ENCODE results near the gene JPH2.

JPH2 gene

GRCh38 chr20:44231713-44232468 lies 44.9 kb upstream of the JPH2 start:
- H3K27ac ChIP-seq (ENCODE audit: low read length) = no peak overlapping the region
- no peak overlapping the region for H3K4me2 ChIP-seq (ENCODE audit: low read length)
- TF ChIP-seq, protein P1, sequence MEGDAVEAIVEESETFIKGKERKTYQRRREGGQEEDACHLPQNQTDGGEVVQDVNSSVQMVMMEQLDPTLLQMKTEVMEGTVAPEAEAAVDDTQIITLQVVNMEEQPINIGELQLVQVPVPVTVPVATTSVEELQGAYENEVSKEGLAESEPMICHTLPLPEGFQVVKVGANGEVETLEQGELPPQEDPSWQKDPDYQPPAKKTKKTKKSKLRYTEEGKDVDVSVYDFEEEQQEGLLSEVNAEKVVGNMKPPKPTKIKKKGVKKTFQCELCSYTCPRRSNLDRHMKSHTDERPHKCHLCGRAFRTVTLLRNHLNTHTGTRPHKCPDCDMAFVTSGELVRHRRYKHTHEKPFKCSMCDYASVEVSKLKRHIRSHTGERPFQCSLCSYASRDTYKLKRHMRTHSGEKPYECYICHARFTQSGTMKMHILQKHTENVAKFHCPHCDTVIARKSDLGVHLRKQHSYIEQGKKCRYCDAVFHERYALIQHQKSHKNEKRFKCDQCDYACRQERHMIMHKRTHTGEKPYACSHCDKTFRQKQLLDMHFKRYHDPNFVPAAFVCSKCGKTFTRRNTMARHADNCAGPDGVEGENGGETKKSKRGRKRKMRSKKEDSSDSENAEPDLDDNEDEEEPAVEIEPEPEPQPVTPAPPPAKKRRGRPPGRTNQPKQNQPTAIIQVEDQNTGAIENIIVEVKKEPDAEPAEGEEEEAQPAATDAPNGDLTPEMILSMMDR (IDR thresholded peaks at IDR 0.05; ENCODE audit: low read depth, low read length) = no peak
- no peaks in the 10 kb centered on the region for H3K79me2 ChIP-seq (ENCODE audit: low read length)
- no peaks in the 10 kb centered on the region for H3K36me3 ChIP-seq (replicated peaks; ENCODE audit: low read depth, low read length)
- no peaks in the 10 kb centered on the region for H3K27me3 ChIP-seq (ENCODE audit: low read depth, low read length)
- no peak overlapping the region for H2AFZ ChIP-seq (ENCODE audit: low read depth, low read length)
- H3K9me3 ChIP-seq (ENCODE audit: insufficient read depth, low read length) = no peaks in the 10 kb centered on the region
- no peaks in the 10 kb centered on the region for H4K20me1 ChIP-seq (ENCODE audit: insufficient read depth, low read length)
- H3K4me3 ChIP-seq (ENCODE audit: low read length) = no peak overlapping the region
- H3K9ac ChIP-seq (ENCODE audit: low read length) = no peak overlapping the region
- no peaks in the 10 kb centered on the region for H3K4me1 ChIP-seq (ENCODE audit: low read length)

GRCh38 chr20:44231193-44231592 lies 44.2 kb upstream of the JPH2 start:
- Histone ChIP-seq H3K9ac (ENCODE audit: low read length) (no peak overlapping the region), H3K27ac (ENCODE audit: low read length) (no peak overlapping the region), H2AFZ (ENCODE audit: low read depth, low read length) (no peak overlapping the region), H3K4me3 (ENCODE audit: low read length) (no peak overlapping the region), H3K4me2 (ENCODE audit: low read length) (no peak overlapping the region), H3K4me1 (ENCODE audit: low read length) (no peaks in the 10 kb centered on the region), H3K27me3 (ENCODE audit: low read depth, low read length) (no peaks in the 10 kb centered on the region), H3K9me3 (ENCODE audit: insufficient read depth, low read length) (no peaks in the 10 kb centered on the region), H4K20me1 (ENCODE audit: insufficient read depth, low read length) (no peaks in the 10 kb centered on the region), H3K36me3 (replicated peaks; ENCODE audit: low read depth, low read length) (no peaks in the 10 kb centered on the region), H3K79me2 (ENCODE audit: low read length) (no peaks in the 10 kb centered on the region)
- TF ChIP-seq EZH2phosphoT487 (IDR thresholded peaks at IDR 0.05; ENCODE audit: low read depth) = no peak
- TF ChIP-seq, protein P1 (IDR thresholded peaks at IDR 0.05; ENCODE audit: low read depth, low read length) = no peak

DNA sequence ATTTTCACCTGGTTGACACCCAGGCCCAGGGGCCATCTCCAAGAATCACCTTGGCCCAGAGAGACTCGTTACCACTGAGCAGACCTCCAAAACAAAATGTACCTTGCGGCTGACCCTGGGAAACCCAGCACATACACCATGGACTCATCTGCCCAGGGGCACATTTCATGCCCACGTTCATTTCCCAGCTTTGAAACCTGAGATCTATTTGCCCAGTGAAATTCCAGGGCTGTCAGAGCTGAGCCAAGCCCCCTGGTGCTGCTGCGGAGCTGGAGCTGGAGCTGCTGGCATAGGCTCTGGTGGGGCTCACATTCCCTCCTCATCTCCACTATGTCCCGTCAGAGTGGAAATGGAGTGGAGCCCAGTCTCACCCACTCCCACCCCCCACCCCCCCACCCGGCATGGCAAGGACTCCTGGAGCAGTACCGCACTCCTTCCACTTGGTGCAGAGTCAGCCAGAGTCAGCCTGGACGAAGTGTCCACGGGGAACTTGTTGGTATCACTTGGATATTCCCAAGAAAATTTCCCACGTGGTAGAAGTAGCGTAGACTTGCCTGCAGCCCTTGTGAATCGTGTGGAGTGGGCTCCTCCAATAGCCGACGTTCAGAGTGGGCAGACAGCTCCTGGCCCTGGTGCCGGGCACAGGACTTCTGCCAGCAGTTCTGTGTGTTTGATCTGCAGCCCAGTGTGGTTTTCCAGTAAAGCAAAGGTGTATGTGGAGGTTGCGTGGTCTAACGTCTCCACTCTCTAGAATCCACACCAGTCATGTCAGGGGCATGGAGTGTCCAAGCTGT lies 41.7 kb upstream of the JPH2 start:
- Histone ChIP-seq H3K27me3 (ENCODE audit: low read depth, low read length) (no peaks in the 10 kb centered on the region), H4K20me1 (ENCODE audit: insufficient read depth, low read length) (no peaks in the 10 kb centered on the region), H2AFZ (ENCODE audit: low read depth, low read length) (no peak overlapping the region), H3K4me1 (ENCODE audit: low read length) (no peaks in the 10 kb centered on the region), H3K79me2 (ENCODE audit: low read length) (no peaks in the 10 kb centered on the region), H3K9me3 (ENCODE audit: insufficient read depth, low read length) (no peaks in the 10 kb centered on the region), H3K9ac (ENCODE audit: low read length) (no peak overlapping the region), H3K4me3 (ENCODE audit: low read length) (no peak overlapping the region), H3K36me3 (replicated peaks; ENCODE audit: low read depth, low read length) (no peaks in the 10 kb centered on the region), H3K4me2 (ENCODE audit: low read length) (no peak overlapping the region), H3K27ac (ENCODE audit: low read length) (no peak overlapping the region)
- no peak for TF ChIP-seq EZH2phosphoT487 (IDR thresholded peaks at IDR 0.05; ENCODE audit: low read depth)
- TF ChIP-seq, protein P1 (IDR thresholded peaks at IDR 0.05; ENCODE audit: low read depth, low read length) = no peak

GRCh38 chr20:44224637-44225036 lies 37.6 kb upstream of the JPH2 start:
- Histone ChIP-seq H3K4me3 (ENCODE audit: low read length) (no peak overlapping the region), H3K9me3 (ENCODE audit: insufficient read depth, low read length) (no peaks in the 10 kb centered on the region), H3K27ac (ENCODE audit: low read length) (no peak overlapping the region), H3K4me1 (ENCODE audit: low read length) (no peaks in the 10 kb centered on the region), H4K20me1 (ENCODE audit: insufficient read depth, low read length) (no peaks in the 10 kb centered on the region), H2AFZ (ENCODE audit: low read depth, low read length) (no peak overlapping the region), H3K4me2 (ENCODE audit: low read length) (no peak overlapping the region), H3K36me3 (replicated peaks; ENCODE audit: low read depth, low read length) (no peaks in the 10 kb centered on the region), H3K79me2 (ENCODE audit: low read length) (no peaks in the 10 kb centered on the region), H3K9ac (ENCODE audit: low read length) (no peak overlapping the region), H3K27me3 (ENCODE audit: low read depth, low read length) (no peaks in the 10 kb centered on the region)
- TF ChIP-seq, protein P1 (IDR thresholded peaks at IDR 0.05; ENCODE audit: low read depth, low read length) = no peak
- TF ChIP-seq EZH2phosphoT487 (IDR thresholded peaks at IDR 0.05; ENCODE audit: low read depth) = no peak

Data from OCI-LY3 (cell line).